A549 (cell line): ENCODE measurements around the gene PLD4. TPM values are rescaled to one million over a fixed set of nuclear protein-coding genes. Genes with fewer than 3 reads are reported as not detected.

Source experiments
- ATAC-seq, 2 experiments: fragments of 200-7000 bp in 1 of 2; fragments of >200 bp in 1 of 2; cut with Nextera tagmentation in 1 of 2; cut with Tn5 transposase in 1 of 2; 3 replicates each; pipeline versions ENCODE4 v1.8.0 to v1.9.1; 2018 to 2020; ENCODE audit warnings: mild to moderate bottlenecking in 1 of 2, moderate library complexity in 1 of 2
- CTCF ChIA-PET: fragments of 300-600 bp; sonication (Branson Sonifier 250); formaldehyde crosslinking; extraction: SDS; loops from one replicate; lab custom pipeline; 2021; ENCODE audit warnings: antibody characterized with exemption, inconsistent platforms; lab: Yijun Ruan, JAX
- POLR2A ChIA-PET: fragments of 350-600 bp; formaldehyde crosslinking; extraction: SDS; loops from one replicate; lab custom pipeline; 2021; ENCODE audit warnings: antibody characterized with exemption, inconsistent platforms; lab: Yijun Ruan, JAX
- DNase-seq, 2 experiments: peaks; one replicate each; pipeline versions ENCODE4 v3.0.0 to v3.0.0-alpha.2; 2011 to 2016; ENCODE audit warnings: low read depth in 1 of 2, low spot score in 1 of 2
- FAIRE-seq: peaks from 2 replicates; lab custom pipeline; 2011; peaks lifted over from hg19 to GRCh38; lab: Jason Lieb, UNC
- H3K27ac ChIP-seq, 2 experiments: fragments of >200 bp; sonication (Bioruptor Twin); formaldehyde crosslinking; 3 replicates each; pipeline ENCODE4 v1.5.1; 2016 to 2017
- H3K4me1 ChIP-seq: fragments of >200 bp; sonication (Bioruptor Twin); formaldehyde crosslinking; 3 replicates; pipeline ENCODE4 v1.6.1; 2016
- H3K4me2 ChIP-seq: fragments of >200 bp; sonication (Bioruptor Twin); formaldehyde crosslinking; 3 replicates; pipeline ENCODE4 v1.6.1; 2016
- H3K4me3 ChIP-seq: fragments of >200 bp; sonication (Bioruptor Twin); formaldehyde crosslinking; 3 replicates; pipeline ENCODE4 v1.5.1; 2016
- H3K9me3 ChIP-seq: fragments of >200 bp; sonication (Bioruptor Twin); formaldehyde crosslinking; 3 replicates; pipeline ENCODE4 v1.6.1; 2016
- CBX8 ChIP-seq: fragments of 200-600 bp; sonication (generic); IDR thresholded peaks from 2 replicates; pipeline ENCODE4 v1.6.1; 2016
- CEBPB ChIP-seq, 2 experiments: fragments of >200 bp in 1 of 2; sonication (Bioruptor Twin) in 1 of 2; formaldehyde crosslinking in 1 of 2; IDR thresholded peaks; 2 replicates each; pipeline ENCODE4 v1.6.1; 2012 to 2016
- EHMT2 ChIP-seq: fragments of 200-600 bp; sonication (generic); IDR thresholded peaks from 2 replicates; pipeline ENCODE4 v1.6.1; 2016; ENCODE audit warnings: antibody characterized with exemption, low read depth, mild to moderate bottlenecking, moderate library complexity
- FOSL2 ChIP-seq, 2 experiments: fragments of 450-650 bp in 1 of 2; fragments of >200 bp in 1 of 2; sonication (Bioruptor Twin) in 1 of 2; formaldehyde crosslinking; IDR thresholded peaks; 2 replicates each; pipeline versions ENCODE4 v1.5.0 to v1.6.1; 2016 to 2020; ENCODE audit warnings: mild to moderate bottlenecking in 1 of 2, moderate library complexity in 1 of 2
- GATA3 ChIP-seq: IDR thresholded peaks from 2 replicates; pipeline ENCODE4 v1.6.1; 2012; ENCODE audit warnings: borderline replicate concordance
- JUNB ChIP-seq: fragments of >200 bp; sonication (Bioruptor Twin); formaldehyde crosslinking; IDR thresholded peaks from 2 replicates; pipeline ENCODE4 v1.6.1; 2016
- KDM1A ChIP-seq: fragments of 200-600 bp; sonication (generic); IDR thresholded peaks from 2 replicates; pipeline ENCODE4 v1.6.1; 2016; ENCODE audit warnings: low read depth, mild to moderate bottlenecking
- NFE2L2 ChIP-seq: fragments of 150-350 bp; conservative IDR thresholded peaks from 2 replicates; pipeline ENCODE4 v1.6.1; 2014; ENCODE audit warnings: low read length
- NPAS2 ChIP-seq: fragments of 250-450 bp; sonication (Bioruptor Pico); IDR thresholded peaks from 2 replicates; pipeline ENCODE4 v1.8.0; 2022; ENCODE audit warnings: mild to moderate bottlenecking, moderate library complexity, borderline replicate concordance
- POLR2A ChIP-seq: IDR thresholded peaks from 2 replicates; pipeline ENCODE4 v1.6.1; 2012; ENCODE audit warnings: mild to moderate bottlenecking, low read length
- RAD21 ChIP-seq, 2 experiments: fragments of >200 bp in 1 of 2; sonication (Bioruptor Twin) in 1 of 2; formaldehyde crosslinking in 1 of 2; IDR thresholded peaks in 1 of 2; conservative IDR thresholded peaks in 1 of 2; 2 replicates in 1 of 2; 3 replicates in 1 of 2; pipeline ENCODE4 v1.6.1; 2012 to 2018; ENCODE audit warnings: inconsistent platforms in 1 of 2
- RNF2 ChIP-seq: fragments of 200-600 bp; sonication (generic); IDR thresholded peaks from 2 replicates; pipeline ENCODE4 v1.6.1; 2016; ENCODE audit warnings: low read depth, mild to moderate bottlenecking, antibody characterized with exemption, moderate library complexity, borderline replicate concordance
- TP53 ChIP-seq: fragments of 250-450 bp; sonication (Bioruptor Pico); IDR thresholded peaks from 2 replicates; pipeline ENCODE4 v1.5.0; 2021; ENCODE audit warnings: mild to moderate bottlenecking, moderate library complexity
- ZC3H11A ChIP-seq: fragments of 450-650 bp; IDR thresholded peaks from 2 replicates; pipeline ENCODE4 v1.6.1; 2014; ENCODE audit warnings: antibody characterized with exemption, mild to moderate bottlenecking
- ZFP36 ChIP-seq: fragments of 450-650 bp; IDR thresholded peaks from 2 replicates; pipeline ENCODE4 v1.6.1; 2014; ENCODE audit warnings: borderline replicate concordance; ENCODE audit not compliant: partially characterized antibody
- WGBS: methylation state at CpG from one replicate; pipeline ENCODE4 v1.1.6; 2017; ENCODE audit errors: missing lambda C conversion rate; 5-methylcytosine and 5-hydroxymethylcytosine counted together
- polyA plus RNA-seq, 4 experiments: library from polyadenylated mRNA; depleted of rRNA in 3 of 4; stranded (reverse); fragments of >200 nt; fragmentation: RNase III in 1 of 4; extraction: RNeasy Plus Mini Kit Qiagen cat#74134 plus additional on column Dnase treatment in 1 of 4; gene quantifications; 2 replicates in 3 of 4; 3 replicates in 1 of 4; pipeline ENCODE4 v1.2.3, GENCODE V29; 2011 to 2017
- TF ChIP-seq, protein P1 (sequence below): fragments of 150-350 bp; IDR thresholded peaks from 2 replicates; pipeline ENCODE4 v1.6.1; 2014; ENCODE audit warnings: low read depth, mild to moderate bottlenecking, low read length
- TF ChIP-seq, protein P2 (sequence below): IDR thresholded peaks from 2 replicates; pipeline ENCODE4 v1.6.1; 2012
- TF ChIP-seq, protein P3 (sequence below): fragments of >200 bp; sonication (Bioruptor Twin); formaldehyde crosslinking; IDR thresholded peaks from 3 replicates; pipeline ENCODE4 v1.5.1; 2016

PLD4 gene
- polyA plus RNA-seq, 2 of the 4 experiments (the other 2 are of a cell fraction): 0.01 TPM

DNA sequence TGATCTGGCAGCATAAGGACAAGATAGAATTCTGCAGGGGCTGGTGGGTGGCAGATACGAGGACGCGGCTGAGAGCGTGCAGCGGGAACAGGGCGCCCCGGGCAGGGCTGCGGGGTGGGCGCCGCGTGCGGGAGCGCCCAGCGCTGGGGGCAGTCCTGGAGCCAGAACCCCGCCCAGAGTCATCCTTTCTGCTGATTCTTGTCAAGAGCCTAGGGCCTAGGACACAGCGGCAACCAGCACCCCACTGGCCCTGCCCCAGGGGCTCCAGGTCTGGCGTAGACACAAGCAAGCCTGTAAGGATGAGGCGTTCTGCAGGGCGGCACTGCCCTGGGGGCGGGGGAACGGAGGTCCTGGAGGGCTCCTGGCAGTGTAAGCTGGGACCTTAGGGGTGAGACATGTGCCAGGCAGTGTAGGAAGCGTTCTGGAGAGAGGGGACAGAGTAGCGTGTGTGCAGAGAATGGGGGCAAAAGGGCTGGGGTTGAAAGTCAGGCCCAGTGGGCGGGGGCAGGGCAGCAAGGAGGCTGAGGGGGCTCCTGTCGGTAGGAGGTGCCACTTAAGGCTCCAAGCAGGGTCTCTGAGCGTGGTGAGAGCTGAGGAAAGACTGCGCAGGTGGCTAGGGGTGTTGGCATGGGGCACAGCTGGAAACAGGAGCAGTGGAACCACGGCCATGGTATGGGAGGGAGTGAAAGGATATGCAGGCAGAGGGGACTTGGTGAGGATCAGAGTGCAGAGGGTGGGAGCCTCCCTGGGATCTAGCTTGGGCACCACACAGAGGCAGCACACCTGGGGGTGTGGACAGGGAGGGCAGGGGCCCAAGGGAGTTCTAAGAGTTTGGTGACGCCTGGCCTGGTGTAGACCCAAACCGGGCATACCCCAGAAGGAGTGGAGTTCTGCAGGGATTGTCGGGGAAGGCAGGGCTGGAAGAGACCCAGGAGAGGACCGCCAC lies 54.3 kb downstream of the PLD4 start:
- Histone ChIP-seq H3K9me3 (no peaks in the 10 kb centered on the region), H3K4me2 (peak overlapping the region; percentile 97), H3K4me3 (peak overlapping the region; percentile 30; the same call in 2 of the 3 replicates), H3K4me1 (peaks cover 61% of the 10 kb centered on the region), H3K27ac (peak overlapping the region; percentile 71 to 97; a peak in 5 of 6 replicates)
- no peak for FAIRE-seq
- ATAC-seq: no peak
- no peak for DNase-seq
- TF ChIP-seq POLR2A (no peak), ZFP36 (no peak), KDM1A (no peak)
- CTCF ChIA-PET: interaction anchor here (1.0 to 2.5 kb wide), 3 partner anchors 33 to 111 kb away, joined by 3 to 16 read pairs (median 6); no protein-coding TSS in a partner anchor
- POLR2A ChIA-PET: interaction anchor here (0.9 to 1.0 kb wide), 2 partner anchors 42 kb away, joined by 3 to 6 read pairs; partner anchors contain the start of gene CDCA4
- 73% methylated on average over 16 of the region's 32 CpGs for WGBS

DNA sequence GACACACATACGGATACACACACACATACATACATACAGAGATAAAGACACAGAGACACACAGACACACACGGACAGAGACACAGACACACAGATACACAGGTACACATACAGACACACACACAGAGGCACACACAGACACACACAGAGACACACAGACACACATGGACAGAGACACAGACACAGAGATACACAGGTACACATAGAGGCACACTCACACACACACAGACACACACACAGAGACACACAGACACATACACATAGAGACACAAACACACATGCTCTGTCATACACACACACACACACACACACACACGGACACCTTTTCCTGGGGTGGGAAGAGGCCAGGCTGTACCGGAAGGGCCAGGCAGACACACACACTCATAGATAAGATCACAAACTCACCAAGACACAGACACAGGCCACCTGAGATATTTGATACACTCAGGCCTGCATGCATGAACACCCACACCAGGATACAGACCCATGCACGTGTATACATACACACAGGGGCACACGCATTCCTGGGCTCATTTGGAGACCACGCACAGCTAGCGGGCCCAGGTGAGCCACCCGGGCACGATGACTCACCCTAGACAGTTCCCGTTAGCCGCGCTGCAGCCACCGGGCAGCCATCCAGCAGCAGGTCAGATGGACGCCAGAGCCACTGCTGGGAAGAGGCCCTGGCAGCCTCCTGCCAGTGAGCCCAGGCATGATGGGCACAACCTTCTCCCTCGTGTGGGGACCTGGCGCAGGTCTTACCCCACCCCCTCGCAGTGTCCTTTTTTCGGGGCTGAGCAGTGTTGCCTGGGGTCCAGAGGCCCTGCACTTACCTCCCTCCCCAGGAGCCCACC lies 55.3 kb downstream of the PLD4 start:
- peak overlapping the region; percentile 68 for H3K4me2 ChIP-seq

DNA sequence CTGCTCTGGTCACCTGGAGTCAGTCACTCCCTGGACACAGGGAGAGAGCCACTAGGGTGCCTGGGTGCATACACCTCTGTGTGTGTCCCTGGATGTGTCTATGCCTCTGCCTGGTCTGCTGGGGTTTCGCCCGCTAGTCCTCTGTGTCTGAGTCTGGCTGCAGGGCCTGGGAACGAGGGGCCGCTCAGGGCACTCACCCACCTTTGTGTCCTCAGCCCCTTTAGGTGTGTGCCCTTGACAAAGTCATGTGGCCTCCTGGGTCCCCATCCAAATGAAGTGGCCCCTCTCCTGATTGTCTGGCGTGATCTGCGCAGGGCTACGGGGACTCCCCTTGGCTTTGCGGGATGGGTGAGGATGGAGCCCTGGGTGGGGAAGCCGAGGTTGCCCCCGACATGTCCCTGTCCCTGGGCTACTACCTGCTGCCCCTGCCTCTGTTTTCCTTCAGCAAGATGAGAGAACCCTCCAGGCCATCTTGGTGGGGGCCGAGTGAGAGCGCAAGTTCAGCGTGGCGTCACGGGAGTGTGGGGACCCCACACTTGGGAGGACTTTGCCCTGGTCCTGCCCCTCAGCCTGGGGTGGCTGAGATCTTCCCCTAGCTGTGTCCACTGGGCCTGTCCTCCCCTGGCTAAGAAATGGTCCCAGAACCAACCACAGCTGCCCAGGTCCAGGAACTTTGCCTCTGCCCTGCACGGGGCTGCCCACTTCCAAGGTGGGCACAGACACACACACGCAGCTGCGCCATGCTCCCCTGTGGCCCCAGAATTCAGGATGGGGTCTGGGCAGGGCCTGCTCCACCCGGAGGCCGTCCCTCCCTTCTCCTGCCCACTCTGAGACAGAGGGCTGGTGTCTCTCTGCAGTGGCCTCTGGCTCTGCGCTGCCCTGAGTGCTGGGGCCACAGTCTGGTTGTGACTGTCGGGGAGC lies 56.2 kb downstream of the PLD4 start:
- H3K27ac ChIP-seq: peak overlapping the region; percentile 71 to 97
- no peaks in the 10 kb centered on the region for H3K9me3 ChIP-seq
- DNase-seq (no peak), FAIRE-seq (no peak), ATAC-seq (no peak)
- CTCF ChIA-PET: interaction anchor here (0.6 to 1.8 kb wide), 4 partner anchors 13 to 106 kb away, joined by 3 to 8 read pairs (median 6); no protein-coding TSS in a partner anchor
- TF ChIP-seq NFE2L2 (no peak), RNF2 (no peak), GATA3 (no peak), CBX8 (no peak), ZC3H11A (no peak)
- TF ChIP-seq, protein P1, sequence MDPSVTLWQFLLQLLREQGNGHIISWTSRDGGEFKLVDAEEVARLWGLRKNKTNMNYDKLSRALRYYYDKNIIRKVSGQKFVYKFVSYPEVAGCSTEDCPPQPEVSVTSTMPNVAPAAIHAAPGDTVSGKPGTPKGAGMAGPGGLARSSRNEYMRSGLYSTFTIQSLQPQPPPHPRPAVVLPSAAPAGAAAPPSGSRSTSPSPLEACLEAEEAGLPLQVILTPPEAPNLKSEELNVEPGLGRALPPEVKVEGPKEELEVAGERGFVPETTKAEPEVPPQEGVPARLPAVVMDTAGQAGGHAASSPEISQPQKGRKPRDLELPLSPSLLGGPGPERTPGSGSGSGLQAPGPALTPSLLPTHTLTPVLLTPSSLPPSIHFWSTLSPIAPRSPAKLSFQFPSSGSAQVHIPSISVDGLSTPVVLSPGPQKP: no peak
- TF ChIP-seq, protein P2, sequence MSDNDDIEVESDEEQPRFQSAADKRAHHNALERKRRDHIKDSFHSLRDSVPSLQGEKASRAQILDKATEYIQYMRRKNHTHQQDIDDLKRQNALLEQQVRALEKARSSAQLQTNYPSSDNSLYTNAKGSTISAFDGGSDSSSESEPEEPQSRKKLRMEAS: no peak
- TF ChIP-seq, all 56 proteins: peak for 0
- peaks cover 42% of the 10 kb centered on the region for H3K4me1 ChIP-seq
- POLR2A ChIA-PET: interaction anchor here (1.1 to 2.2 kb wide), 2 partner anchors 10 to 40 kb away, joined by 4 to 8 read pairs; partner anchors contain the start of gene CDCA4
- 81% methylated on average over 15 of the region's 22 CpGs for WGBS
- peak overlapping the region; percentile 68 for H3K4me2 ChIP-seq
- no peak overlapping the region for H3K4me3 ChIP-seq

More for the DNA sequence above, 55.3 kb downstream of the PLD4 start:
- FAIRE-seq (no peak), DNase-seq (peak in 1 of 2 experiments; percentile 67), ATAC-seq (peak; percentile 4 to 13; a peak in 3 of 6 replicates)
- H3K27ac ChIP-seq: peak overlapping the region; percentile 71 to 97
- peaks cover 51% of the 10 kb centered on the region for H3K4me1 ChIP-seq
- WGBS: 20% methylated on average over 18 of the region's 19 CpGs
- H3K9me3 ChIP-seq: no peaks in the 10 kb centered on the region
- TF ChIP-seq TP53 (no peak), CEBPB (IDR thresholded peaks at IDR 0.05) (no peak), EHMT2 (no peak), JUNB (0 out of 2 replicates have a peak, but pooled peaks have one; percentile 17), RAD21 (conservative IDR thresholded peaks at IDR 0.05 in 1 of 2, IDR thresholded peaks at IDR 0.05 in 1 of 2) (no peak), NPAS2 (CRISPR knock-in tag) (no peak), FOSL2 (IDR thresholded peaks at IDR 0.05) (peak; percentile 43; the same call in 1 of the 2 replicates), FOSL2 (CRISPR knock-in tag; IDR thresholded peaks at IDR 0.05) (peak; percentile 90)
- TF ChIP-seq, protein P2: peak; percentile 62
- TF ChIP-seq, protein P3, sequence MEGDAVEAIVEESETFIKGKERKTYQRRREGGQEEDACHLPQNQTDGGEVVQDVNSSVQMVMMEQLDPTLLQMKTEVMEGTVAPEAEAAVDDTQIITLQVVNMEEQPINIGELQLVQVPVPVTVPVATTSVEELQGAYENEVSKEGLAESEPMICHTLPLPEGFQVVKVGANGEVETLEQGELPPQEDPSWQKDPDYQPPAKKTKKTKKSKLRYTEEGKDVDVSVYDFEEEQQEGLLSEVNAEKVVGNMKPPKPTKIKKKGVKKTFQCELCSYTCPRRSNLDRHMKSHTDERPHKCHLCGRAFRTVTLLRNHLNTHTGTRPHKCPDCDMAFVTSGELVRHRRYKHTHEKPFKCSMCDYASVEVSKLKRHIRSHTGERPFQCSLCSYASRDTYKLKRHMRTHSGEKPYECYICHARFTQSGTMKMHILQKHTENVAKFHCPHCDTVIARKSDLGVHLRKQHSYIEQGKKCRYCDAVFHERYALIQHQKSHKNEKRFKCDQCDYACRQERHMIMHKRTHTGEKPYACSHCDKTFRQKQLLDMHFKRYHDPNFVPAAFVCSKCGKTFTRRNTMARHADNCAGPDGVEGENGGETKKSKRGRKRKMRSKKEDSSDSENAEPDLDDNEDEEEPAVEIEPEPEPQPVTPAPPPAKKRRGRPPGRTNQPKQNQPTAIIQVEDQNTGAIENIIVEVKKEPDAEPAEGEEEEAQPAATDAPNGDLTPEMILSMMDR: no peak
- H3K4me3 ChIP-seq: no peak overlapping the region
- ChIA-PET CTCF (interaction anchor here (1.7 to 2.5 kb wide), 3 partner anchors 13 to 66 kb away, joined by 3 to 16 read pairs (median 6); no protein-coding TSS in a partner anchor), POLR2A (interaction anchor here (0.9 to 2.2 kb wide), 3 partner anchors 10 to 41 kb away, joined by 3 to 8 read pairs (median 4); partner anchors contain the start of gene CDCA4)
